Prostate gland (tissue), 2 donors: Measurements from ENCODE around the gene FAM83F.

Experiments
- CTCF ChIP-seq, 4 experiments: fragments of 200-600 bp in 2 of 4; fragments of 450-650 bp in 2 of 4; sonication (generic) in 2 of 4; IDR thresholded peaks; 1 replicate in 3 of 4; 2 replicates in 1 of 4; pipeline ENCODE4 v1.5.1; 2016 to 2019; ENCODE audit warnings: antibody characterized with exemption in 4 of 4, mild to moderate bottlenecking in 2 of 4, moderate library complexity in 2 of 4
- POLR2AphosphoS5 ChIP-seq: sonication (generic); formaldehyde crosslinking; IDR thresholded peaks from one replicate; pipeline ENCODE4 v1.6.1; 2017; ENCODE audit warnings: antibody characterized with exemption

- TF ChIP-seq CTCF (IDR thresholded peaks at IDR 0.05), result no peak
- TF ChIP-seq POLR2AphosphoS5, result no peak
Measured at GRCh38 chr22:40056154-40056553, 61.4 kb downstream of the FAM83F start.
